GM12873 (cell line): ENCODE measurements around the gene SASH1.

Experiments
- CTCF ChIP-seq: IDR thresholded peaks from 2 replicates; pipeline ENCODE4 v1.5.1; 2012; ENCODE audit warnings: low read depth, mild to moderate bottlenecking, moderate library complexity, low read length, control low read depth; ENCODE audit not compliant: insufficient read depth; ENCODE audit errors: missing control alignments

SASH1 gene

GRCh38 chr6:148545901-148546300 lies 203.3 kb downstream of the SASH1 start:
- no peak for TF ChIP-seq CTCF

- no peak for TF ChIP-seq CTCF
Measured at GRCh38 chr6:148547110-148547509, 204.5 kb downstream of the SASH1 start.

GRCh38 chr6:148548065-148548748 lies 205.6 kb downstream of the SASH1 start:
- no peak for TF ChIP-seq CTCF

GRCh38 chr6:148548749-148549140 lies 206.1 kb downstream of the SASH1 start:
- no peak for TF ChIP-seq CTCF

- TF ChIP-seq CTCF = no peak
Measured at GRCh38 chr6:148550569-148550968, 207.9 kb downstream of the SASH1 start.

- TF ChIP-seq CTCF = no peak
Measured at GRCh38 chr6:148551226-148551625, 208.6 kb downstream of the SASH1 start.

GRCh38 chr6:148556410-148556809 lies 213.8 kb downstream of the SASH1 start:
- TF ChIP-seq CTCF = no peak
